Cardiac septum (tissue), 1 donor: Measurements from ENCODE around the gene RIC3. TPM values are rescaled to one million over a fixed set of nuclear protein-coding genes. Genes with fewer than 3 reads are reported as not detected.

ENCODE experiments used
- DNase-seq: peaks from one replicate; pipeline ENCODE4 v3.0.0-alpha.2; 2020; ENCODE audit warnings: low spot score
- intact Hi-C: fragments of 100-400 bp; cut with DNase I; formaldehyde crosslinking; loops from one replicate; pipeline ENCODE4 v1.14.0; 2022
- total RNA-seq: library from RNA; stranded (reverse); fragmentation: NEBNext Ultra II Directional; extraction: Animal tissue kit (Norgen Biotek cat#: 25700); gene quantifications from one replicate; pipeline ENCODE4 v1.2.1, GENCODE V29; 2021
- donor health status: DM: no; HTN: no; CAD: no.

RIC3 gene
- total RNA-seq, 1 donor from 2014 or later: 14.3 TPM

DNA sequence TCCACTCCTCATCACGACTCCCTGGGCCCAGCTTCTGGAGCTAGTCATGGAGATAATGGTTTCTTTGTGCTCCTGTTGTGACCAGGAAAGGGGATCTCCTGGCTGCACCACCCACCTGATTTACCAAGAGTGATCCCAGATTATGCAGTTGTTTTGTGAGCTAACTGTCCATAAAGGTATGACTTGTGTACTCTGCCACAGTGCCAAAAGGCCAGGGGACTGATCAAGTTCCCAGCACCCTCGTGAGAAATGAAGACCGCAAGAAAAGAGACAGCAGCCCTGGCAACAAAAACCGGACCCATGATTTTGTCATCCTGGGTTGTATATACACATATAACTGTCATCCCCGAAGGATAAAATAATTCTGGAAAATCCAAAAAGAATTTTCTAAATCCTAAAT lies 61.2 kb downstream of the RIC3 start:
- no peak for DNase-seq
- intact Hi-C loops: no loop called here

DNA sequence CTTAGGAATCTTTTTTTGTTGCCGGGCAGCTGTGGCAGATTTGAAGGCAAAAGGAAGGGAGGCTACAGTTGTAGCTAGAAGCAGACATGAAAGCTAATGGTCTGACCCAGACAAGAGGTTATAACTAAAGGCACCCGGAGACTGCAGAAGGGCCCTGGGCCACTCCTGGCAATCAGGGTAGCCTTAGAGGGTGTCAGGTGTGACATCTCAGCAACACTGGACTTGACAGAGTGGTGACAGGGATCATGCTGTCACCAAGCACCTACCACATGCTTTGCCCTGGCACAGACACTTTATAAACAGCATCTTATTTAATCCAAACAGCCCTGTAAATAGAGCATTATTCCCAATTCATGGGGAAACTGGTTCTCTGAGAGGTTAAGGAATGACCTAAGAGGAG lies 62.1 kb downstream of the RIC3 start:
- intact Hi-C loops: no loop called here
- no peak for DNase-seq

DNA sequence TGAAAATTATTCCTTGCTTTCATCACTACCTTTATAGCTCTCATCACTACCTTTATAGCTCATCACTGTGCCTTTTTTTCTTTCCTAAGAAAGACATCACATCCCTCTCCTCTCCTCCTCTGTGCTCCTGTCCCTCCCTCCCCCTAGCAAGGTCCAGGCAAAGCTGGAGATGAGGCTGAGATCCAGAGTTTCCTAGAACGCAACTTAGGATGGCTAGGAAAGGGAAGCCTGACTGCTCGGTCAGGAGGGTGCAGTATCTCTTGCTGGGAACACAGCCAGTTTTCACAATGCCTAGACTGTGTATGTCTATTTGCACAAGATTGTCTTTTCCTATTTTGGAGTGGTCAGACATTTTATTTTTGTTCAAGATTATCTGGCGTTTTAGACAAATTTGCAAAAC lies 63.2 kb downstream of the RIC3 start:
- intact Hi-C loops: no loop called here

DNA sequence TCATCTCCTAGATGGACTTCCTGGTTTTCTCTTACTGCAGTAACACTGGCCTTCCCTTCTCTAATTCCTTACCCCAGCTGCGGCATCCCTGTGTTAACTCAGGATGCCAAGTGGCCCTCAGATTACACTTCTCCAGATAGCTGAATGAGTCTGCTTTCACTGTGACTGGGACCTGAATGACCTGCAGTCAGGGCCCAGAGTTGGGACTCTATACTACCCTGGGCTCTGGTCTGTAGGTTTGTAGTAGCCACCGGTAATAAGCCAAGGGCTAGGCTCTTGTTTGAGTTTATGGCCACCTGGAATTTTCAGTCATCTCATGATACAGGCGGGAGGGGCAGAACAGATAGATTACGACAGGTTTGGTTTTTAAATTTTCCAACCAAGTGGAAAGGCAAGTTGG lies 63.7 kb downstream of the RIC3 start:
- DNase-seq: no peak
- intact Hi-C loops: no loop called here

More for the DNA sequence above, 63.2 kb downstream of the RIC3 start:
- DNase-seq: no peak

DNA sequence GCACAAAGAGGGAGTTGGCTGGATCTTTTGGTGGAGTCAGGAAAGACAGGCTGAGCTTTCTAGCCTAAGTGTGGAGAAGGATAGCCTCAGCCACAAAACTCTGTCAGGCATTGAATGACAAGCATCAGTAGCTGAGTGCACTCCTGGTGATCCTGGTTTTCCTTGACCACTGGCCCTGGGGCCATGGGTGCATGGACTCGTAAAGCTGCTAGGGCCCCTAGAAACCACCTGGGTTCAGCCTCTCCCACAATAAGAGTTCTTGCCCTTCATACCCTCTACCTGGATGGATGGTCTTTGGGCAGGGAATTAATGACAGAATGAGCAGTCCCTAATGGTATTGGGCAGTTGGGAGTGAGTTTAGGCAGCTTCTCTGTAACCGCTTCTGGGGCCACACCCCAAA lies 64.9 kb downstream of the RIC3 start:
- intact Hi-C loops: no loop called here
- peak; percentile 50 for DNase-seq

DNA sequence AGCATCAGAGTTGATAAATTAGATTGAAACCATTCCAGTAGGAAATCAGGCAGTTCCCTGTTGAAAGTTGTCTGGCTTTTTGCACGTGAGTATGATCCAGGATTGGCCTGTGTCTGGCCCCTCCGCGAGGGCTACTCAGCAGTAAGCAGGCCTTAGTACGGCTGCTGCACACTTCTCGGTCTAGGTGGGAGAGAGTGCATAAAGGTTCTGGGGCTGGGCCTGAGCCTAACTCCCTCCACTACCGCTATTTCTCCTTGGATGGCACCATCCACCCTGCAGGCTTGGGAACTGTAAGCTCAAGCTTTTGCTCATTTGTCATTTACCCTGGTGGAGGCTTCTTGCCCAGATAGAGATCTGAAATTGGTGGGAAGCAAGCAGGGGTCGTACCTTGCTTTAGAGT lies 65.9 kb downstream of the RIC3 start:
- DNase-seq: peak; percentile 36
- intact Hi-C loops: no loop called here

DNA sequence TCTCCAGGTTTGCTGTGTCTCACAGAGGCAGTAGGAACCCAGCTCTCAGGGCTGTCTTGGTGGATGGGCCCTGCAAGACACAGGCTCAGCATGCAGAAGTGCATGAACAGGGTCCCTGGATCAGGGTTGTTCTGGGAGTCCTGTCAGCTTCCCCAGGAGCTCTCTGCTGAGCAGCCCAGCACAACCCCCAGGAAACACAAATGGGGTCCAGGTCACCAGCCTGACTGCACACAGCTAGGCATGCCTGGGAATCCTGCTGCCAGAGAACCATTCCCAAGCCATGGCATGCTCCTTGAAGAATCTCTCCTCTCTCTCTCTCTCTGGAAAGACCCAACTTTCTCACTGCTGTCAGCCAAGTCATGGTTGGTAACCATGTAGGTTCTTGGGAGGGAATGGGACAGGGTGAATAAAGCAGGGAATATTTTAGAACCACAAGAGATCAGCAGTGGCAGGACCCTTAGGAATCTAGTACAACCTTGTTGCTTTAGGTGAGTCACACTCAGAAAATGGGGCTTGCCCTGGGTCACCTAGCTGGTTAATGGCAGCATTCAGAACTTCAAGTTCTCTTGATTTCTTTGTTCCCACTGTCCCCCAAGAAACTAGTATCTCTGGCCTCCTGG lies 66.4 kb downstream of the RIC3 start:
- intact Hi-C loops: no loop called here
- DNase-seq: peak; percentile 24

DNA sequence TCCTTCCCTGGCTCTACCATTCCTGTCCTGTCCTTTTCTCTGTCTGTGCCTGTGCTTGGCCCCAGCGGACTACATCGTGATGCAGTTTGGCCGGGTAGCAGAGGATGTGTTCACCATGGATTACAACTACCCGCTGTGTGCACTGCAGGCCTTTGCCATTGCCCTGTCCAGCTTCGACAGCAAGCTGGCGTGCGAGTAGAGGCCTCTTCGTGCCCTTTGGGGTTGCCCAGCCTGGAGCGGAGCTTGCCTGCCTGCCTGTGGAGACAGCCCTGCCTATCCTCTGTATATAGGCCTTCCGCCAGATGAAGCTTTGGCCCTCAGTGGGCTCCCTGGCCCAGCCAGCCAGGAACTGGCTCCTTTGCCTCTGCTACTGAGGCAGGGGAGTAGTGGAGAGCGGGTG lies 67.4 kb downstream of the RIC3 start:
- peak; percentile 75 for DNase-seq
- intact Hi-C loops: no loop called here

DNA sequence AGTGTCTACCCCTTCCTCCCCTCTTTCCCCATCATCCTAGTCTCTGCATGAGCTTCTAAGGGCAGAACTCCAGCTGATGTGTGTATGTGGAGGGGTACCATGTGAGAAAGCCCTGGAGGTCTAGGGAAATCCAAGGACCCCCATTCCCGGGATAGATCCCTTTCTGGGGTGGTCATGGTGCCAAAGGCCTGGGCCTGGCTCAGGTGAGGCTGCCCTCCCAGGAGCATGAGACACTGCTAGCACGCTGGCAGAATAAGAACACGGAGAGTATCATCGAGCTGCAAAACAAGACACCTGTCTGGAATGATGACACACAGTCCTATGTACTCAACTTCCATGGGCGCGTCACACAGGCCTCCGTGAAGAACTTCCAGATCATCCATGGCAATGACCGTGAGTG lies 68.2 kb downstream of the RIC3 start:
- DNase-seq: peak; percentile 44
- intact Hi-C loops: no loop called here

DNA sequence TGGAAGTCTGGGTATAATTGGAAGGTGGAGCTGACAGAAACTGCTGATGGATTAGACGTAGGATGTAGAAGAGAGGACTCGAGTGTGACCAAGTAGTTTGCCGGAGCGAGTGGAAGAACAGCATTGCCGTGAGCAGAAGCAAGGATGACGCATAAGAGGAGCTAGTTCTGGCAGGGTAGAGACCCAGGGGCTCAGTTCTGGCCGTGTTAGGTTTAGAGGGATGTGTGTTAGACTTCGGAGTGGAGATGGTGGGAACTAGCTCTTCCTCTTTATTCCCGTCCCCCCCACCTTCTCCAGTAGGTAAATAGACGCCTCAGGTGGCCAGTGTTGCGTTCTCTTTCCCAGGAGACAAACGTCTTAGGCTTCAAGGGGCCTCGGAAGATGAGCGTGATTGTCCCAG lies 68.7 kb downstream of the RIC3 start:
- peak; percentile 39 for DNase-seq
- intact Hi-C loops: no loop called here

DNA sequence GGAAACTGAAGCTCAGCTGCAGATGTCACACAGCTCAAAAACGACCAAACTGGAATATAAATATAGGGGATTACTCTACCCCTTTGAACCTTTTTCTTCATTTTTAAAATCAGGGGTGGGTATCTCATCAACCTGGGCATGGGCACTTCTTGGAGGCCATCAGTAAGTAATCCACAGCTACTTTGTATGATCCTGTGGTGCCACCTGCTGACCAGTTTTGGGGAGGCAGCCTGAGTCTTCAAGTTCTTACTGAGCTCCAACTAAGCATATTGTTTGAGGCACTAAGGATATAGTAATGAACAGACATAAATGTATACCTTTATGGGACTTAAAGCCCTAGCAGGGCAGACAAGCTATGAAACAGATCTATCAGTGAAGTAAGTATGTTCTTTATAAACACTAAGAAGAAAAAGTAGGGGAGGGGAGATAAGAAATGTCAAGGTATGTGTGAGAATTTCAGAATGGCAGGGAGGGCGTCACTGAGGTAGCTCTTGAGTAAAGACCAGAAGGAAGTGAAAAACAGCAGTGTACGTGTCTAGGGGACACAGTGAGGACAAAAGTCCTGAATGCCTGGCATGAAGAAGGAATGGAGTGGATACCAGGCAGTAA lies 69.4 kb downstream of the RIC3 start:
- intact Hi-C loops: loop anchor here (1.0 to 10.0 kb wide), 3 partner anchors 67 to 205 kb away; no protein-coding TSS in a partner anchor
- peak; percentile 74 for DNase-seq

DNA sequence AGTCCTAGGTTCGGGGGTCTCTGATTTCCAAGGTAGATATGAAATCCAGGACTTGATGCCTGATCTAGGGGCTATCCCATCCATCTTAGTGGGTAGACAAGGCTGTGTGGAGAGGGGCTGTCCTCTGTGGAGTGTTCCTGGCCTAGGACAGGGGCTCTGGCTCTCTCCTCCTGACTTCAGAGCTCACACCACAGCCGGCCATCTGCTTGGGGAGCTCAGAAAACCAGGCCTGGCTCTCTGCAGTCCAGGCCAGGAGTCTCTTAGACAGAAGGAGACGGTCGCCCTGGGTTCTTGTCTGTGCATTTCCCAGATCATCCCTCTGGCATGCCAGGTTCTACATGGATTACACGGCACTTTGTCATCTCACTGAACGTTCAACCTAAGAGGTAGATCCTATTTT lies 69.9 kb downstream of the RIC3 start:
- DNase-seq: peak; percentile 51
- intact Hi-C loops: loop anchor here (1.0 to 10.0 kb wide), 3 partner anchors 66 to 204 kb away; no protein-coding TSS in a partner anchor

DNA sequence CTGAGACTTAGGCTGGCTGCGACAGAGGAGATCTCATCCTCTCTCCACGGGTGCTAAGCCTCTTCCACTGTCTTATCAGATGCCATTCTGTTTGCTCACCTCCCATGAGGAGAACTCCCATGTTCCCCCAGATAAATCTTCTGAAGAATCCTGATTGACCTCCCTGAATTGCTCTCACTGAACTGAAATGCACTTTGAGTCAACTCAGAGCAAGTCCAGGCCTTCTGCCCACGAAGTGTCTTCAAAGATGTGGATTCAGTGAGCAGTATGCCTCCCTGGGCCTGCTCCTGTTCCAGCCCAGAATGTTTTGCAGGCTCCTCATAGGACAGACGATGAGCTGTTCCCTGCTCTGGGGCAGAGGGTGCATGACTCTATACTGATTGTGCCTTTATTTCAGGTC lies 70.5 kb downstream of the RIC3 start:
- intact Hi-C loops: loop anchor here (2.0 to 10.0 kb wide), 2 partner anchors 66 to 204 kb away; no protein-coding TSS in a partner anchor
- no peak for DNase-seq

DNA sequence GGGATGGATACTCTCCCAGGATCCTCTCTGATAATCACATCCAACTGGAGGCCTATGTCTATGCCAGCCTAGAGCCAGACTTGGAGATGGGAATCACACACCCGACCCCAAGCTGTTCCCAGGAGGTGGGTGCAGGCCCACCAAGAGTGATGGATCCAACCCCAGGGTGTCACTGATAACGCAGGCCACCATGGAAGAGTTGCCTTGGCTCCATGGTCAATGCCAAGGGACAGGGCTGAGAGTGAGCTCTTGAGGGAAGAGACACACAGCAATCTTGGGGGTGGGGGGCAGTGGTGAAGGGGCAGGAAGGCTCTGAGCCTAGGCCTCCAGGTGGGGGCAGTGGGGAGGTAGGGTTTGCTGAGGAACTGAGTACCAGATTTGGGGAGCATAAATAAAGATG lies 70.9 kb downstream of the RIC3 start:
- intact Hi-C loops: loop anchor here (2.0 to 10.0 kb wide), 2 partner anchors 65 to 203 kb away; no protein-coding TSS in a partner anchor
- peak; percentile 61 for DNase-seq

DNA sequence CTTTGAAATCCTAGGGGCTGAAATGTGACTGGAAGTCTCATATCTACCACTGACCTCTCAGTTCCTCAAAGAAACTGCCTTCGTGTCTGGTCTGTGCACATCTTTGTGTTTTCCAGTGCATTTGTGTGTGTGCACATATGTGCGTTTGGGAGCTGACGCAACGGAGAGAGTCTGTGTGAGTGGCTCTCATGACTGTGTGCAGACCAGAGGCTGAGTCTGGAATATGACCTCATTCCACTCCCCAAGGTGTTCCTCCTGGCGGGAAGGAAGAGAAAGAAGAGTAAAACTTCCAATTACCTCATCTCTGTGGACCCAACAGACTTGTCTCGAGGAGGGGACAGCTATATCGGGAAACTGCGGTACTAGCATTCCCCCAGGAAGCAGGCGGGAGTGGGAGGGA lies 71.4 kb downstream of the RIC3 start:
- intact Hi-C loops: loop anchor here (10.0 kb wide), 1 partner anchor 203 kb away; no protein-coding TSS in a partner anchor
- DNase-seq: peak; percentile 50

DNA sequence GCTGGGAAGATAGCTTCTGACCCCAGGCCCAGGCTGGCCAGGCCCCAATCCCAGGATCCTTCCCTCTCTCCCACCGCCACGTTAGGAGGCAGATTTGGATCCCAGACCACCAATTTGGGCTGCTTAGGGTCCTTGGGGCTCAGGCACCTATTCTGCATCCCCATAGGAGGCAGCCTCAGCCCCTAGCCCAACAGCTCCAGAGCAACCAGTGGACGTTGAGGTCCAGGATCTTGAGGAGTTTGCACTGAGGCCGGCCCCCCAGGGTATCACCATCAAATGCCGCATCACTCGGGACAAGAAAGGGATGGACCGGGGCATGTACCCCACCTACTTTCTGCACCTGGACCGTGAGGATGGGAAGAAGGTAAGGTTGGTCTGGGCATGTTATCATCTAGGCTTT lies 71.8 kb downstream of the RIC3 start:
- intact Hi-C loops: loop anchor here (10.0 kb wide), 1 partner anchor 202 kb away; no protein-coding TSS in a partner anchor

DNA sequence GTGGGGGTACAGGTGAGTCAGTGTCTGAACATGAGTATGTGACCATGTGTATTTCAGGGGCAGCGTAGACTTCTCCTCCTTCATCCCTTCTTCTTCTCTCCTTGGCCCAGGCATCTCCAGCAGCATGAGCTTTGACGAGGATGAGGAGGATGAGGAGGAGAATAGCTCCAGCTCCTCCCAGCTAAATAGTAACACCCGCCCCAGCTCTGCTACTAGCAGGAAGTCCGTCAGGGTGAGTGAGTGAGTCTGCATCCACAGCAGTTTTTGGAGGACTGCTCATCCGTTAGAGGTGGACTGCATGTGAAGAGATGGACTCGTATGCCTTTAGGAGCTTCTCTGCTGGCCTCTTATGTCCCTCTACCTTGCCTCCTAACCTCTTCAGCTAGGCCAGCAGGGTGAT lies 72.2 kb downstream of the RIC3 start:
- DNase-seq: peak; percentile 36
- intact Hi-C loops: loop anchor here (10.0 kb wide), 1 partner anchor 202 kb away; no protein-coding TSS in a partner anchor

More for the DNA sequence above, 71.8 kb downstream of the RIC3 start:
- no peak for DNase-seq

DNA sequence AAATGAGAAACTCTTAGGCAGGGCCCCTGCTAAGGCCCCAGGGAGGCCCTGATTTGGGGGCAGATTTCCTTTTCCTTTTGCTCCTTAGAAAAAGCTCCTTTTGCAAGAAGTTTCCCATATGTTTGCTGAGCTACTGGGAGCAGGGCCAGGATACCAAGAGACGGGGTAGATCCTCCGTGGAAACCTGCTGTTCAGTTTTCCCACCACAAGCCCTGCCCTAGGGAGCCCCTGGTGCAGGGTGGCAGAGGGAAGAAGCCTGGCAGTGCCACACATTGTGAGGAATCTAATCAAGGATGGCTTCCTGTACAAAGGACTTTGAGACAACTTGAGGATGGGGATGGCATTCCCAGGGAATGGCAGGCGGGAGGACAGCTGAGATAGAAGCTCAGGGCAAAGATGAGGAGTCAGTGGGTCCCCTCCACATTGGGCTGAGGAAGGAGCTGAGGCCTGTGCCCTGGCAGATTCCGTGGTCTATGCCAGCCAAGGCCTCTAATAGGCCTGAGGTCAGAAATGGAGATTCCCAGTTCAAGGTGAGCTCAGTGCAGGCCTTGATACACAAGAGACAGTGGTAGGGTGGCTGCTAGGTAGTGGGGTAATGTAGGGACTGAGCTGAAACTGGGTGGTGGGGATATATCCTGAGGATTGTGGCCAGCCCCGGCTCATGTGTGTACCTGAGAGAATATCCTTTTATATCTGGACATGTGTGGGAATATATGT lies 72.9 kb downstream of the RIC3 start:
- intact Hi-C loops: loop anchor here (10.0 kb wide), 1 partner anchor 201 kb away; no protein-coding TSS in a partner anchor
- peak; percentile 44 for DNase-seq

DNA sequence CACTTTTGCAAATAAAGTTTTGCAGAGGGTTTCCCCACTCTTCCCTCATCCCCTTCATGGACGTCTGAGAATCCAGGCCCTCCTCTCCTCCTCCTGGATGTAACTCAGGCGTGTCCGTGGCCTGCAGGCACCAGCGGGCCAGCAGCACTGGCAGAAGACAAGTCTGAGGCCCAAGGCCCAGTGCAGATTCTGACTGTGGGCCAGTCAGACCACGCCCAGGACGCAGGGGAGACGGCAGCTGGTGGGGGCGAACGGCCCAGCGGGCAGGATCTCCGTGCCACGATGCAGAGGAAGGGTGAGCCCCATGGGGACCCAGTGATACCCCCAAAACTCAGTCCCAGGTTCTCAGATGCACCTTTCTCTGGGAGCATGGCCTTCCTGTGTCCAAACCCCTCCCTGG lies 73.5 kb downstream of the RIC3 start:
- peak; percentile 17 for DNase-seq
- intact Hi-C loops: loop anchor here (10.0 kb wide), 1 partner anchor 201 kb away; no protein-coding TSS in a partner anchor

DNA sequence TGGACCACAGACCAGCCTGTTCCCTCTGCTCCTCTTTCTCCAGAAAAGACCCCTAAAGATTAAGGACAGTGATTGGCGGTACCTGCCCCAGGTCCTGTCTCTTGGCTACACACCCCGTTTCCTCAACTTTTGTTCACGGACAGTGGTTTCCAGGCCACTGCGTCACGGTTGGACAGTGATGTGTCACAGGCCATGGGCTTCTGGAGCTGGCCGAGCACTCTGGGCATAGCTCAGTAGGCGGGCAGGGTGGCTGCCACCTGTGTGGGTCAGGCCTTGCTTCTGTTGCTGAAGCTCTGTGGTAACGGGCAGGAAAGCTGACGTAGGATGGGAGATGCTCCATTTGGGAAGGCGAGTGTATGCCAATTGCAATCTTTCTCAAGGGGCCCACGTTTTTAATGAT lies 74.2 kb downstream of the RIC3 start:
- DNase-seq: peak; percentile 71
- intact Hi-C loops: loop anchor here (10.0 kb wide), 1 partner anchor 200 kb away; no protein-coding TSS in a partner anchor
